NK-92 (cell line): Measurements from ENCODE around the gene FBLN7.

Experiments
- DNase-seq: peaks from one replicate; lab custom pipeline; 2025; ENCODE audit not compliant: unreplicated experiment; lab: John Stamatoyannopoulos, UW

The FBLN7 gene

GRCh38 chr2:112220831-112221230, 82.6 kb downstream of the FBLN7 start:
- DNase-seq = no peak

DNA sequence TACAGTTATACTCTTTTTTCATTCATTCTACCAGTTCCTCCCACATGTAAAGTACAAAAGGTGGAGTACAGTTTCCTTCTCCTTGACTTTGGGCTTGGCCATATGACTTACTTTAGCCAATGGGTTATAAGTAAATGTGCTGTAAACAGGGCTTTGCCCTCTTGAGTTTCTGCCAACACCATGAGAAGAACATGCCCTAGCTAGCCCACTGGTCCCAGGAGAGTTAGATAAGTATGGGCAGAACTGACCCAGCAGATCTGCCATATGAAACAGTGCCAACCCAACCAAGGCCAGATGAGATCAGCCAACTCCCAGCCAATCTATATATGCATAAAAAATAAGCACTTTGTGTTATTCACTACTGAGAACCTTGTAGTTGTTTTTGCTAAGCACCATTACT, 91.2 kb downstream of the FBLN7 start:
- no peak for DNase-seq

GRCh38 chr2:112230371-112230770, 92.2 kb downstream of the FBLN7 start:
- DNase-seq = no peak
